NCI-H1105 (cell line): ENCODE measurements around the gene UROC1.

Experiments
- DNase-seq: peaks from one replicate; lab custom pipeline; 2025; lab: John Stamatoyannopoulos, UW

UROC1 gene

GRCh38 chr3:126478581-126479310 is 38.8 kb downstream of the UROC1 start:
- DNase-seq = no peak

GRCh38 chr3:126477061-126477380 is 40.6 kb downstream of the UROC1 start:
- DNase-seq = no peak

DNA sequence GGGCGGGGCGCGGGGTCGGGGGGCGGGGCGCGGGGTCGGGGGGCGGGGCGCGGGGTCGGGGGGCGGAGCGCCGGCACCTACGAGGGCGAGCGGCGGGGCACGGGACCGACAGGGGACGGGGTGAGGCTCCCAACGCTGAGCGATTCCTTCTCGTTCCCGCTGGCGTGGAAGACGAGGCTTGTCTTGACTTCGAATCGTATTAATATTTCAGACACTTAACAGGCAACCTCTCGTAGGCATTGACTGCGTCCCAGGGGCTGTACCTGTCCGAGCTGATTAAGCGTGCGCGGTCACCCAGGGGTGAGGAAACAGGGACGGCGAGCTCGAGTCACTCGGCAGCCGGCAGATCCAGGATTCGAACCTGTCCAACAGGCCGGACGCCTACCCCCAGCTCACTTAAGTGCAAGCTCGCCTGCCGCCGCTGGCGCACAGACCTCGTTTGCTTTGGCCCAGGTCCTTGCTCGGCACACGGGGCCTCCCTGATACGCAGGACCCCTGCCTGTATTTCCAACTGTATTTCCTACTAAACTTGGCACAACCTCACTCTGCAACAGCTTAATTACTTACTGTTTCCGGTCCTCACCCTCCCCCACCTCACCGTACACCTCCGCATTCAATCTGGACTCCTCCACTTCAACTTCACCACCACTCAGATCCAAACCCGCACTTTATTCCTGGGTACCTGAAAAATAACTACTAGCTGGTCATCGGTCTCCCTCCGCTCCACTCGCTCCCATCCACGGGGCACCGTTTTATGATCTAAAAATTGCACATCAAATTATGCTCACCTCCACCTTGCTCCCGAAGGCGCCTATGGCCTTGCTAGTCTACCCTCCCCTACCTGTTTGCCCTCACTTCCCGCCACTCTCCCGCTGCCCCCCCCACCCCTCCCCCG is 41.2 kb downstream of the UROC1 start:
- peak; percentile 84 for DNase-seq

GRCh38 chr3:126475413-126476114 is 42.0 kb downstream of the UROC1 start, which contains the start of gene ZXDC:
Gene ZXDC (minus strand): TSS chr3:126475891. CDS start chr3:126475865, 26 bp downstream.
- peak; percentile 93 for DNase-seq

DNA sequence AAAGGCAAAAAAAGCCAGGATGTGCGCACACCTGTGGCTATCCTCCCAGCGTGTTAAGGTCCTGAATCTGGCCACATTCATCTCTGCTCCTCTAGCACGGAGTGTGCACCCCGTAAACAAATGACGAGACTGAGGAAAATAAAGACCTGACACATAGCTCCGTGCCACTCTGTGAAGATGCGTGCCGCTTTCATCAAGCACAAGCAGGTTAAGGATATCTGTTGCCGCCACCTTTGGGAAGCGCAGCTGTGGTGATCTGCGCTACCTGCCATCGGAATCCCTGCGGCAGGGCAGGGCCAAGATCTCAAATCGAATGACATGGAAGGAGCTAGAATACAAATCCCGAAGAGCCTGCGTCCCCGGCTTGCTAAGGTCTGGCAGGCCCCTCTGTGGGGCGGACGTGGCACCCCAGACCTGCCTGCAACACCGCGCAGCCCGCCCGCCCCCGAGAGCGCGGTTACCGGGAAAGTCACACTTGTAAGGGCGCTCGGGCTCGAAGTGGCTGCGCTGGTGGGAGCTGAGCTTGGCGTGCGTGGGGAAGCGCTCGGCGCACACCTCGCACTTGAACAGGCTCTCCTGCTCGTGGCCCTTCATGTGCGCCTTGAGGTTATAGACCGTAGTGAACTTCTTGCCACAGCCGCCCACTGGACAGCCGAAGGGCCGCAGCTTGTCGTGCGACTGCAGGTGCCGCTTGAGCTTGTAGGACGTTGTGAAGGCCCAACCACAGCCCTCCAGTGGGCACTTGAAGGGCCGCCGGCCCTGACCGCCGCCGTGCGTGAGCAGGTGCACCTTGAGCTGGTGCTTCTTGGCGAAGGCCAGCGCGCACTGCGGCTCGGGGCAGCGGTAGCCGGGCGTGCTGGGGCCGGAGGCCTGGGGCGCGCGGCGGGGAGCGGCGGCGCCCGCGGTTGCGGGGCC is 42.8 kb downstream of the UROC1 start:
- peak; percentile 22 for DNase-seq

DNA sequence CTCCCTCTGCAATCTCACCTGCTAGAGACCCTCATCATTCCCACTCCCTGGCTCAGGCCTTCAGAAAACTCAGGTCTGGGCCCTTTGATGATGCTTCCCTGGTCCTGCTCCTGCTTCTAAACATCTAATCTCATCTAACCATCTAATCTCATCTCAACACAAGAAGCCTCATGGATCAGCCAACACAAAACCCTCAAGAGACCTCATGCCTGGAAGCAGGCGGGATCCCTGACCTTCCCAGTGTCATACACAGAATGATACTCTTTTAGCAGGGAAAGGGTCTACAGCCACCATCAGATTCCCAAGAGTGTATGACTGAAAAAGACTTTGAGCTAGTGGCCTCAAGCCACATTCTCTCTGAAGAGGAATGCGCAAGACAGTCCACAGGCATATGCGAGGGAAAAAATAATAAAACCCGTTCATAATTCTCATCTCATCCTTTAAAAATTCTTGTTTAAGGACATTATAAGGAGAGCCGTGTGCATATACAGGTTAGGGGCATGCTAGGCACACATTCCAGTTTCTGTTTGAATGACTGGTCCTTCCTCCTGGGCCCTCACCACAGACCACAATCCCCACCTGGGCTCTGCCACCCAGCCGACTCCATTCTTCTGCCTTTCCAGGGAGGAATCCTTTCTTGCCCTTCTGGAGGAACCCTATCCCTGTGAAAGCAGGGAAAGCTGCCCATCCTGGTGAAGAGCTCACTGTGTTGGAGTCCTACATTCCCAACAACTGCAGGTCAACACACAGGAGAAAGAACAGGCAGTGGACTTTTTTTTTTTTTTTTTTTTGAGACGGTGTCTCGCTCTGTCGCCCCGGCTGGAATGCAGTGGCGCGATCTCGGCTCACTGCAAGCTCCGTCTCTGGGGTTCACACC is 44.0 kb downstream of the UROC1 start:
- DNase-seq = no peak

DNA sequence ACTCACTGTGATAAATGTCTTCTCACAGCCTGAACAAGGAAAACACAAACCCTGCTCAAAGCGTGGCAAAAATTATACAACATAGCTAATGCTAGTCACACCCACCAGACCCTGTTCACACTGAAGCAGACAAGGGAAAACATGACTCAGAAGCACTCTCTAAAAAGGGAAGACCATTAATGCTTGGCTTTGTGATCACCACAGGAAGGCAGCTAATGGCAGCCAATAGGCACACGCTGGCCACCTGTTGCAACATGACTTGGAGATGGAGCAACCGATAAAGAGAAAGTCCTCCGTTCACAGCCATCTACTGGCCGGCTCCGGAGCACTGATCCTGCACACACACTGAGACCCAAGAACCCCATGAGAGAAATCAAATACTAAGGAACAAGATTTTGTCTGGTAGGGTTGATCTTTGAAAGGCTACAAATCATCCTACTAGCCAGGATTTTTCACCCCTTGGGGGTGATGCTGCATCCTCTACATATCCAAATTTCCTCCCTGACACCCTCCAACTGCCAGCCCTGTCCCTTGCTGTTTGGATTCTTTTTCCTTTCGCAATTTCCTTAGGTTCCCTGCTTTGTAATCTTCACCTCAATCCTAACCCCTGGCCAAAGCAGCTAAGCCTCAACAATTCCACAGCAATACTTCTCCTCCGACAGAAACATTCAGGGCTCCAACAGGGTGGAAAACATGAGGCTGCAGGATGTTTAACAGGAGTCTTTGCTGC is 45.1 kb downstream of the UROC1 start:
- DNase-seq = peak; percentile 70

DNA sequence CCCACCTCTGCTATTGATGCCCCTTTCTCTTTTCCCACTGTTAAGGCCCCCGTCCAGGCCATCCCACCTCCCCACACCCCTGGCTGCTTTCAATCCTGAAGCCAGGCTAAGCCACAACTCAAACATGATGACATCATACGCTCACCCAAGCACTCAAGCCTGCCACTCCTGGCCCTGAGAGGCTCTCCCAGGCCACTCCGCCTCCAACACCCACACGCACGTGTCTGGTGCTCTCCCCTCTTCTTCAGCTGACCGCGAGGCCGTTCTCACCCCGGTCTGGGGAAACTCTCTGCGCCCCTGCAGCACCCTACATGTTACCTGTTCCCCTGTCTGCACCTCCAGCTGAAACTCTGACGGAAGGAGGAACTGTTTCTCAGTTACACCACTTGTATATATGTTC is 48.1 kb downstream of the UROC1 start:
- DNase-seq = no peak

DNA sequence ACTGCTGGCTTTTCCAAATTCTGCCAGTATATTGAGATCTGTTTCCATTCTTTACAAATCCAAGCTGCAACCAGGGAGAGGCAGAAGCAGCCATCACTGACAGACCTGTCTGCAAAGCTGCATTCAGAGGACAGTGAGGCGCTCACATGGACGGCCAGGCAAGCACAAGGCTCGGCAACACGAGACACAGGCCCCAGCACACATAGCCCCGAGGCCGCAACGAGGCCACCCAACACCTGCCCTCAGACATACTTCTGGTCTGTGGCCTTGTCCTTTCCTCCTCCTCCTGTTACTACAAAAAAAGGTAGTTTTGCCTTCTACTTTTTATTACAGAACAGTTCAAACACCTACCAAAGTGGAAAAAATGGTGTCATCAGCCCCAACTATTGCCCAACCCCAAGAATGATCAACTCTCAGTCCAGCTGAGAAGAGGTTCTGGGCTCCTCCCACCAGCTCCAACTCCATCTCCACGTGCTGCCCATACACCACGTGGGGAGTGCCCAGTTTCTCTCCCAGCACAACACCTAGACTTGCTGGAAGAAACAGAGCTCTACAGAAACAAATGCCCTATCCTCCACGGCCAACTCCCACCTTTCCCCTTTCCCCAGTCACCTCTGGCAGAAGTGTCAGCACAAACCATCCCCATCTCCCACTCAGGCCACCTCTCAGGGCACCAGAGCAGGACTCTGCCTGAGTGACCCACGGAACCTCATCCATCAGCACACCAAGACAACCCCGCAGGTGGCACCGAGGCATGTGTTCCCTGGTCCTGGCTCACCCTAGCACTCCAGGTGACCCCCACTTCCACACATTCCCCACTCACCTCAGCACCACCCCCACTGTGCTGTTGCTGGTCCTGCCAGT is 49.3 kb downstream of the UROC1 start:
- DNase-seq = no peak

DNA sequence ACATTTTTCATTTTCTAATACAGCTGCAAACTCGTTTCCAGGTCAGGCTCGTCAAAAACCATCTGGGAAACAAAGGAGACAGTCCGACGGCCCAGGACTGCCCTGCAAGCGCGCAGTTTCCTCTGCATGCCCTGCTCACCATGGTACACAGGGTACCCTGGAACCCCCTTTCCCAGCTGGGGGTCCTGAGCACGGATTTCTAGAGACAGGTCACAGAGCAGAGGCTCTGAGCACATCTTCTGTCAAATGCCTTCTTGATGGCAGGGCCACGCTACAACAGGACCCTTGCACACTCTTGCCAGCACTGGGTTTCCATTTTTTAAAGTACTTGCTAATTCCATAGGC is 50.0 kb downstream of the UROC1 start:
- no peak for DNase-seq

- no peak for DNase-seq
These were observed 50.5 kb downstream of the UROC1 start for GRCh38 chr3:126466886-126467610.

- no peak for DNase-seq
These were observed 51.5 kb downstream of the UROC1 start for GRCh38 chr3:126465928-126466544.

DNA sequence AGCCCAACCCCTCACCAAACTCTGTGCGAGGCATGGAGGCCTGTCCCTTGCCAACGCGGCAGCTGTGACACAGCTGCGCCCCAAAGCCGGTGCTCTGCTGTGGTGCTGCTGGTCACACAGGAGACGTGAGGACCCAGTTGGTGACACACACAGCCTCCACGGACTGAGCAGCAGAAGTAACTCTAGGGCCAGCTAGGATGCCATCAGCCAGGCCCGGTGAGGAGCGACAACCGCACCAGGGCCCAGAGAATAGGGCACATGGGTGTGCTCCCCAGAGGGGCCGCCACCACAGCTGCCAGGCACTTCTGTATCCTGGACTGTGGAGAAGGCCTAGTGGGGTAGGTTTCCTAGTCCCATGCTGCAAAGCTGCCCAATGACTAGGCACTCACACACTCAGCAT is 52.6 kb downstream of the UROC1 start:
- no peak for DNase-seq

GRCh38 chr3:126464494-126464893 is 53.1 kb downstream of the UROC1 start:
- DNase-seq = no peak

DNA sequence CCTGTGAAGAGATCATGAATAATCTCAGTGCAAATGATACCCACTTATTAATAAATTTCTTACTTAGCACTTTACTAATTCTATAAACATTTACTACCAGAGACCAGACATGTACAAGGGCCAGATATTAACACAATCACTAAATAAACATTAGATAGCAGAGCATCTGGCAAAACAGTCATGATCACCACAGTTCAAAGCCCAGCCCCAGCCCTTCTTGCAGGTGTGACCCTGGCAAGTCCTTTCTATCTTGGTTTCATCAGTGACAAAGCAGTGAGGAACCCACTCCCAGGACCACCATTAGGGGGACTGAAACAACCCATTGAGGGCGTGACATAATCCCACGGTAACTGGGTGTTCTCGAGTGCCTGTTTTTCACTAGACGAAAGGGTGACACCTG is 53.5 kb downstream of the UROC1 start:
- DNase-seq = no peak

DNA sequence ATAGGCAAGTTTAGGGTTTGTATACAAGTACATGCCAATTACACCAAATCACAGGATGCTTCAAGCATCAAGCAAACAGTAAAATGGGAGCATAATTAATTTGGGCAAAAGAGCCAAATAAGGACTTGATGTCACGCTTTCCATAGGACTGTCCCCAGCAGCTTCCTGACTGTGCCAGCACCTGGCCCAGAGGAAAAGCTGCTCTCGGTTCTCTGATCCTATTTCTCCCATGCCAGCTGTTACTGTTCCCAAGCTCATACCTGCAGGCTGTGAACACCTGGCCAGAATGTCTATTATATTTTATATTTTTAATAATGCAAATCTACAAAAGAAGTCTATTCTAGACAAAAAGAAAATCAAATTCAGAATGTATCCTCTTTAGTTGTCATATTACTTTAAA is 54.1 kb downstream of the UROC1 start:
- DNase-seq = no peak

- DNase-seq = no peak
These were observed 56.0 kb downstream of the UROC1 start for GRCh38 chr3:126461450-126462070.
